ENCODE results near the gene KHNYN.

KHNYN gene

GRCh38 chr14:24436355-24437019 is 6.7 kb downstream of the KHNYN start:
- peak; percentile 79 for DNase-seq (ENCODE audit: low read depth)
- peak; percentile 88 for TF ChIP-seq CTCF (conservative IDR thresholded peaks at IDR 0.05; ENCODE audit: low read length)
- H3K4me3 ChIP-seq (ENCODE audit: low read length) = no peak overlapping the region

- H3K4me3 ChIP-seq (ENCODE audit: low read length) = no peak overlapping the region
- no peak for TF ChIP-seq CTCF (conservative IDR thresholded peaks at IDR 0.05; ENCODE audit: low read length)
- no peak for DNase-seq (ENCODE audit: low read depth)
These were observed 7.4 kb downstream of the KHNYN start for GRCh38 chr14:24437020-24437735.

GRCh38 chr14:24437736-24438067 is 7.9 kb downstream of the KHNYN start:
- no peak for DNase-seq (ENCODE audit: low read depth)
- no peak overlapping the region for H3K4me3 ChIP-seq (ENCODE audit: low read length)
- no peak for TF ChIP-seq CTCF (conservative IDR thresholded peaks at IDR 0.05; ENCODE audit: low read length)

GRCh38 chr14:24438223-24439097 is 8.7 kb downstream of the KHNYN start:
- no peak for TF ChIP-seq CTCF (conservative IDR thresholded peaks at IDR 0.05; ENCODE audit: low read length)
- DNase-seq (ENCODE audit: low read depth) = no peak
- H3K4me3 ChIP-seq (ENCODE audit: low read length) = no peak overlapping the region

- no peak for DNase-seq (ENCODE audit: low read depth)
- TF ChIP-seq CTCF (conservative IDR thresholded peaks at IDR 0.05; ENCODE audit: low read length) = no peak
- no peak overlapping the region for H3K4me3 ChIP-seq (ENCODE audit: low read length)
These were observed 9.5 kb downstream of the KHNYN start for GRCh38 chr14:24439257-24439656.

- no peak for DNase-seq (ENCODE audit: low read depth)
- no peak for TF ChIP-seq CTCF (conservative IDR thresholded peaks at IDR 0.05; ENCODE audit: low read length)
- no peak overlapping the region for H3K4me3 ChIP-seq (ENCODE audit: low read length)
These were observed 10.3 kb downstream of the KHNYN start for GRCh38 chr14:24439830-24440605.

All from AG10803 (cell line).